GM21390 (cell line): ENCODE data around the gene NUP160.
"Not testable (repeated sequence)": the region's sequence is repeated elsewhere in the genome, so short reads cannot be mapped to it uniquely, and the experiment has no call there.

Source experiments
- ATAC-seq: cut with Tn5 transposase; IDR thresholded peaks from one replicate; pipeline ENCODE4 v1.9.1; 2021; ENCODE audit not compliant: unreplicated experiment

Gene NUP160

DNA sequence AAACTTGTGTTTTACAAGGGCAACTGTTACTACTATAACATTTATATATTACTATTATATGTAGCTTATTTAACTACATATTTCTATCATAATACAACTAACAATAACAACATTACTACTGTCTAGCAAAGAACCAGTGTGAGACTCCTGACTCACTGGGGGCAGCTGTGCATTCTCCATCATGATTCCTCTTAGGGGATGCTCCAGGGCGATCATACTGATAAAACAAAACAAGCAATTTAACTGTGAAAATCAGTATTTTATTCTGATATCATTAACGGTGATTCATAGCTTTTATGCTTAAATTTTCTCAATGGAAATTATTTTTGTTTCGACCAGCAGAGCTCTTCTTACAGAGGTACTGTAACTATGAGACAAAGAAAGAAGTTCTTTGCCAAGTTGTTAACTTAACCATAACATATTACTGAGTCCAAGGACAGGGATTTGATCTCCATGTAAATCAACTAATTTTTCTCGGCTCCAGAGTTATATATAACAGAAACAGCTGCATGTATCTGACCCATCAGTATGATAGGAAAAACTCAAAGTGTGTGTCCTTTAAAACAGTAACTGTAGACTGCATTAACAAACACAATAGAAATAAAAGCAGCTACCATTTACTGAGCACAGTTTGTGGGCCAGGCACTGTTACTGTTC is 56.2 kb downstream of the NUP160 start:
- ATAC-seq = no peak

DNA sequence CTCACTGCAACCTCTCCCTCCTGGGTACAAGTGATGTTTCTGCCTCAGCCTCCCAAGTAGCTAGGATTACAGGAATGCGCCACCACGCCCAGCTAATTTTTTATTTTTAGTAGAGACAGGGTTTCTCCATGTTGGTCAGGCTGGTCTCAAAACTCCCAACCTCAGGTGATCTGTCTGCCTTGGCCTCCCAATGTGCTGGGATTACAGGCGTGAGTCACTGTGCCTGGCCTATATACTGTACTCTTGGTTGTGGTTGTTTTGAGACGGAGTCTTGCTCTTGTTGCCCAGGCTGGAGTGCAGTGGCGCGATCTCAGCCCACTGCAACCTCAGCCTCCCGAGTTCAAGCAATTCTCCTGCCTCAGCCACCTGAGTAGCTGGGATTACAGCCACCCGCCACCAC is 58.1 kb downstream of the NUP160 start:
- not testable (repeated sequence) for ATAC-seq

DNA sequence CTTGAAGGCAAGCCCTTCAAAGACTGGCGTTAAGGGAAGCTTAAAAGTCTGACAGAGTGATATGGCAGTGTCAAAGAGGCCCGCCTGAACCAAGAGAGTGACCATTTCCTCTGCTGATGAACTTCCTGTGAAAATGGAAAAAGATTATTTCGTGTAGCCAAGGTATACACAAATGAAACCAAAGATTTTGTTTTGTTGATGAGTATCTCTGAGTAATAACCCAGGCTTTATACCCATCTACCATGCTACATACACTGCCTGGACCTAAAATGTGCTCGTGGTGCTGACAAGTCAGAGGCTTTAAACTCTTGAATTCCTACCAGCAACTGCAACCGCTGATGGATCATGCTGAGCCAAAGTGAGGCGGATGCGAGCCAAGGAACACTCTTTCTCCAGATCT is 60.0 kb downstream of the NUP160 start:
- no peak for ATAC-seq

DNA sequence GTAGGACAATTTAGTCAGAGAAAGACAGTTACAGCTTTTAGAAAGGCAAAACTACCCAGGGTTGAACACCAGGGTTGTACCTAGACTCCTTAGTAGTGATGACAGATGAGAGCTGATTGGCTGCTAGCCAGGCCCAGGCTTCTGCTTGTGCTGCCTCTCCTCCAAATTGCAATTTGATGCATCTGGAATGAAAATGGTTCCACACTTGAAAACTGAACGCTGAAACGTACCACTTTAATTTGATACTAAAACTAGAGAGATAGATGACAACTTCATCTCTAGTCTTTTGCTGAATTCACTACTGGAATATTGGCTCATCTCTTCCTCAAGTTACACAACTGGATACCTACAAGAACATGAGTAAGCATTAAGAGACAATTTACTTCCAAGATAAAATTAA is 61.8 kb downstream of the NUP160 start:
- ATAC-seq = no peak

DNA sequence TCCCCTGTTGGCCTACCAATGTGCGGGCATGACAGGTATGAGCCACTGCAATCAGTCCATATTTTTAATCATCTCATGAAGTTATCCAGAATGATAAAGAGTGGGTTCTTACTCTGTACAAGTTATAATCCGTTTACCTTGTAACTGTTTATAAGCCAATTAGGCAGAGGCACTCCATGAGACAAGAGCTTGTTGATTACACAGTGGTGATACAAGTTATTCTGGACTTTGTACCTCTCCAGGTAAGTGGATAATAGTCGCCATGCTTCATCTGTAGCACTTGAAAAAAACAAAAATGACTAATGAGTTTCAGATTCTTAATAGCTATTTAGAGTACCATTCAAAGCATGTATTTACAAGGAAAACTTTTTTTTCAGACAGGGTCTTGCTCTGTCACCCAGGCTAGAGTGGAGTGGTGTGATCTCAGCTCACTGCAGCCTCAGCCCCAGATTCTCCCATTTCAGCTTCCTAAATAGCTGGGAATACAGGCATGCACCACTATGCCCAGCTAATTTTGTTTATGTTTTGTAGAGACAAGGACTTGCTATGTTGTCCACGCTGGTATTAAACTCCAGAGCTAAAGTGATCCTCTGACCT is 63.3 kb downstream of the NUP160 start:
- ATAC-seq = no peak

DNA sequence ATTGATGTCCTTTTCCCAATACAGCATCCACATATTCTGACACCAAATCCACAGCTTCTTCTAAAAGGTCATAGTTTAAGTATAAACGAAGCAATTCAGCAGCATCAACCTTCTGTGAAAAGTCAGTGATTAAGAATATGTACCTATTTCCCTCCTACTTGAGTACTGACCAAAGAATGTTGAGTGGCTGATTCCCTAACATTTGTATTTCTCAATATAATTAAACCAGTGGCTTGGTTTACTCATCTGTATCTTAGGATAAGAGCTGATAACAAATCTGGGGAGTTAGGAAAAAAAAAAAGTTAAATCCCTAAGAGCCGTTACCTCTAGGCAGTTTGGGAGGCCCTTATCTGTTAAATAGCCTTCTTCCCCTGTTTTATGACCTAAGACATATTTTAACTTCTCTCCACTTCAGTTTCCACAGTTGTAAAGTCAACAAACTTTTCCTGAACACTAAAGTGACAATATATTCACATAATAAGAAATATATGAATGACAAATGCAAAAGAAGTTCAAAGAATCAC is 65.0 kb downstream of the NUP160 start:
- ATAC-seq = no peak

DNA sequence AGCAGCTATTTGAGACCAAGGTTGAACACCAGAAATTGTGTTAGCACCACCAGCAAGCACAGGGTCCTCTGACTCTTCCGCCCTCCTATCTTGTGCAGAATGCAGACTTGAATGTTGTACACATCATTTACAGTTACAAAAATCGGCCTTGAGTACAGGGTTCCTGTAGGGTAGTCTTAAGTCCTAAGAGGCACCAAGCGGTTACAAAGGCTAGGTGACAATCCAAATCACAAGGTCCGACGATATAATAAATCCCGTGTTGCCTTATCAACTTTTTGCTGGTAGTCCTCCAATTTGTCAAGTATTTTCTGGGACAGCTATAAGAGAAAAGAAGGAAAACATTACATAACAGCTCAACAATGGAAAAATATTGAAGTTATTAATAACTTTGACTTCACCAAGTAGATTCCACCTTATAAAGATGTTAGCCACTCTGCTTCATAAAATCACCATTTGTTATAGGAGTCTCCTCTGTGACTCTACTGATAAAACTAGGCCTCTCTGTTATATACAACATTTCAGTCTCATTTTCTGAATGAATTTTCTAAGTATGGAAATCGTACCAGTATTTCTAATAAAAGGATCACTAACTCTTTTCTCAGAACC is 69.2 kb downstream of the NUP160 start:
- ATAC-seq = no peak

DNA sequence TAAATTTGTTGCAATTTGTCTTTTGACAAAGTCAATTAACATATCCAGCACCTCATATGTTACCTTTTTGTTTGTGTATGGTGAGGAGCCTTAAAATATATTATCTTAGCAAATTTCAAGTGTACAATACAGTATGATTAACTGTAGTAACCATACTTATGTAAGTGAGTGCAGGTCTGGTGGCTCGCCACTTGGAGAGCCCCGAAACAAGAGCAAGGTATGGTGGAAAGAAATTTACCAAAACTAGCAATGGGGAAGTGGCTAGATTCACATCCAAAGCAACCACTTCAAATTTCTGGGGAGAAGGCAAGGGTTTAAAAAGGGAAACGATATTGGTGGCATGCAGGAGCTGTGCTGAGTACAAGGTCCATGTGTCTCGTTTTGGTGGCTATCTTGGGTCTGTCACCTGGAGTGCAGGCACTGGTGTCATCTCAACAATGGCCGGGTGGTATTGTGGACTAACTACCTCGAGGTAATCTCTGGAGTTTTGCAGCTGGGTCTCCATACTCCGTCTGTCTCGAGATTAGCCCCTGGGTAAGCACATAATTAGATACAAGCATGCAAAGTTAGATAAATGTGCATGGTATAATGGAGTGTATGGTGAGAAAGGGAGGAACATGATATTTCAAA is 72.8 kb downstream of the NUP160 start:
- no peak for ATAC-seq

DNA sequence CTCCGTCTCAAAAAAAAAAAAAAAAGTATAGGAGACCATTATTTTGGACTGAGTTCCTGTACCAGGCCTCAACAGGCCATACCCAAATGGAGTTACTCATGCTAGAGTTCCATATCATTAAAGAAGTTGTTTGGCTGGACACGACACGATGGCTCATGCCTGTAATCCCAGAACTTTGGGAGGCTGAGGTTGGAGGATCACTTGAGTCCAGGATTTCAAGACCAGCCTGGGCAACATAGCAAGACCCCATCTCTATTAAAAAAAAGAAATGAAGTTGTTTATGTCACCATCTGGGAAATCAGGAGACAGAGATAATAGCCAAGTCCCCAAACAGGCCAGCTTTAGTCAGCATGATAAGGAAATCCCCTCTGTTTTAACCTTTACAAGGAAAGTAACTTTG is 74.3 kb downstream of the NUP160 start:
- no peak for ATAC-seq

DNA sequence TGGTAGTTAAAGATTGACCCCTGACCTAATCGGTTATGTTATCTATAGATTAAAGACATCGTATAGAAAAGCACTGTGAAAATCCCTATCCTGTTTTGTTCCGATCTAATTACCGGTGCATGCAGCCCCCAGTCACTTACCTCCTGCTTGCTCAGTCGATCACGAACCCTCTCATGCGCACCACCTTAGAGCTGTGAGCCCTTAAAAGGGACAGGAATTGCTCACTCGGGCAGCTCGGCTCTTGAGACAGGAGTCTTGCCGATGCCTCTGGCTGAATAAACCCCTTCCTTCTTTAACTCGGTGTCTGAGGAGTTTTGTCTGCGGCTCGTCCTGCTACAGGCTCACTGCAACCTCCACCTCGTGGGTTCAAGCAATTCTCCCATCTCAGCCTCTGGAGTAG is 78.6 kb downstream of the NUP160 start:
- ATAC-seq = not testable (repeated sequence)

DNA sequence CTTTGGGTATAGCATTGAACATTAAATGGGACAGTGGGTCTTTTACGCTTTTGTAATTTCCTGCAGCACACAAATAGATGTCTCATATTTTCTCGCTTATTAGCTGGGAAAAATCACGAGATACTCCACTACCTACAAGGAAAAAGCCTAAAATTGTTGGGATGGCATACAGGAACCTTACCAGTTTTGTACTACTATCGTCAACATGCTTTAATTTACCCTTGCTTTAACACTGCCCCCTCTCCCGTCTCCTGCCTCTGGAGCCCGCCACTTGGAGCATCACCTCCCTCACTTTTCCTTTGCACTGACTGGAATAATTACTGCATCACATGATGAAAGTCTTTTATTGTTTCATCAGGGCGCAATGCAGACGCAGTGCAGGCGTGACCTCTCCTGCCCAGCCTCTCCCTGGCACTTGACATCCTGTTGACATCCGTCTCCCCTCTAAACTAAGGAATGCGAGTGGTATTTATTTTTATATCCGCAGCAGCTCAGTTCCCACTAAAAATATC is 80.0 kb downstream of the NUP160 start:
- no peak for ATAC-seq

DNA sequence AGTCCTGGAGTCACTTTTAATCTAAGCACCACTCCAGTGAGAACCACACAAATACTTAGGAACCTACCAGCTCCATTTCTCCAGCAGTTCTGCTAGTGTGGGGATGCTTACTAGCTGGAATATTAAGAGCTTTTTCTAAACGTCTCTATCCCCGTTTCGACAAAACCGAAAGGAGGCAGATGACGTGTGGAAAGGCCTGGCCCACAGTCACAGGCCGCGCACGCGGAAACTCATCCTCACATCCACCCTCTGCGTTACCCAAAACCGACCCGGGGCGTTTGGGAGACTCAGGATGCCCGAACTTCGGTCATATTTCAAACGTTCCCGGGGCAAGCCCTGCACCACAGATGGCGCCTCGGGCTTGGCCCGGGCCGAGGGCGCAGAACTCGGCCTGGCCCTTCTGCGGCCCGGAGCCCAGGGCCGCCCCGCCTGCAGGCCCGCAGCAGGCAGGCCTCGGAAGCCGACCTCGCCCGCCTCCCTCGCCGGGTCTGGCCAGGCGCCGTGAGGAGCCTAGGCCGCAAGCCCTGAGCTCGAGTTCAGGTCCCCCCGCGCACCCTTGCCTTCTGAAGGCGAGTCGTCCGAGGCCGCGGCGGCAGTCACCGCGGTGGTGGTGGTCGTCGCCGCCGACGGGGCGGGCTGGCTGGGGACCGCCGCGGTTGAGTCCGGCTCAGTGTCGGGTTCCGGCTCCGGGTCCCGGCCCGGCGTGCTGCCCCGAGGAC is 81.5 kb downstream of the NUP160 start:
- ATAC-seq = peak; percentile 42

DNA sequence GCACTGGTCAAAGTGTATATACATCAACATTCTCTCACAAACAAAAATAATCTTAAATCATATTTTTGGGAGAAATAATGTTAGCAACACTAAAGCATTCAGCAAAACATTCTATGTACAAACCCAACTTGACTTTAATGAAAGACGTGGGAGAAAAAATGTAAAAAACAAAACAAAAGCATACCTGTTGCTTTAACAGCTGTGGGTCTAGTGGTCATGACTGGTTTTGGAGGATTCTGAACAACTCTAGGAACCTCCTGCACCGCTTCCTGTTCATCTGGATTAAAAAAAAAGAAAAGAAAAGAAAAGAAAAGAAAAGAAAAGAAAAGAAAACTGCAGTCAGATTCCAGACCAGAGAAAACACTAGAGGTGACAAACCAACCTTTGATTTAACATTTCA is 83.1 kb downstream of the NUP160 start:
- no peak for ATAC-seq

DNA sequence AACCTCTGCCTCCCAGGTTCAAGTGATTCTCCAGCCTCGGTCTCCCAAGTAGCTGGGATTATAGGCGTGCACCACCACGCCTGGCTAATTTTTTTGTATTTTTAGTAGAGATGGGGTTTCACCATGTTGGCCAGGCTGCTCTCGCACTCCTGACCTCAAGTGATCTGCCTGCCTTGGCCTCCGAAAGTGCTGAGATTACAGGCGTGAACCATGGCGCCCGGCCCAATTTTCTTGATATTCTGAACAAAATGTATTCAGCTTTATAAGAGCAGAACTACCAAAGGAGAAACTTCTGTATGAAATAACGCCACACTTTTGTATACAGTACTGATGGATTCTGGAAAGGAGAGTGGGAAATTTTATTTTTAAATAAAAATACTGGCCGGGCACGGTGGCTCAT is 88.9 kb downstream of the NUP160 start:
- not testable (repeated sequence) for ATAC-seq

DNA sequence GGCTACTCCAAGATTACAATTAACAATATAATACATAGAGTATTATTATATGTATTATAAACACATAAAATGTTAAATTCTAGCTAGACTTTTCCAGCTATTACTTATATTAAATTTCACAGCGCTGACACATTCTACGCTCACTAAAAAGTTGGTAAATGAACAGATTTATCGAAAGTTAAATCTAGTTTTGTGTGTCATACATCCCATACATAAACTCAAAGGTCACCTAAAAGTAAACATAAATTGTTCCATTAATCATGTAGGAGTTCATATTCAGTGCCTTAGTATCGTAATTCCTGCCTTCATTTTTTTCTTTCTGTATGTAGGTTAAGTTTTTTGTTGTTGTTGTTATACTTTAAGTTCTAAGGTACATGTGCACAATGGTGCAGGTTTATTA is 91.9 kb downstream of the NUP160 start:
- no peak for ATAC-seq

DNA sequence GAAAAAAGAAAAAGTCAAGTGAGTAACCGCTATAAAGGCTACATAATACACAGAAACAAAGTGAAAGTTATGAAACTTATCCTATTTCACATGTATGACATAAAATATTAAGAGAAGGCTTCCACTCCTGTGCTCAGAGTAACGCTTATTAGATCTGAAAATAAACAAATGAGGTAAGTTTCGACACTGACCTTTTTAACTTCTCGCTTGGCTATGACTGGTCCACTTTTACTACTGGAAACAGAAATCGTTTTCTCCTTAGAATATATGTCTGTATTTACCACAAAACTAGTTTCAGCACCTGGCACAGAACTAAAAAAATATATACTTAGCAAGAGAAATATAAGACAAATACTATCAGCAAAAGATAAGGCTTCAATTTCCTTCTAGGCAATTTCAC is 97.4 kb downstream of the NUP160 start:
- ATAC-seq = no peak

DNA sequence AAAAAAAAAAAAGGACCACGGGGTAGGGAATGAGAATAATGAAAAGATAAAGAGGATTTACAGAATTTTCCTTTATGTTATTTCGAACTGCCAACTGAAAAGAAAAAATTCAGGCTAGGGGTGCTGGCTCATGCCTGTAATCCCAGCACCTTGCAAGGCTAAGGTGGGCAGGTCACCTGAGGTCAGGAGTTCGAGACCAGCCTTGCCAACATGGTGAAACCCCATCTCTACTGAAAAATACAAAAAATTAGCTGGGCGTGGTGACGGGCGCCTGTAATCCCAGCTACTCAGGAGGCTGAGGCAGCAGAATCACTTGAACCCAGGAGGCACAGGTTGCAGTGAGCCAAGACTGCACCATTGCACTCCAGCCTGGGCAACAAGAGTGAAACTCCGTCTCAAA is 105.7 kb downstream of the NUP160 start:
- not testable (repeated sequence) for ATAC-seq

DNA sequence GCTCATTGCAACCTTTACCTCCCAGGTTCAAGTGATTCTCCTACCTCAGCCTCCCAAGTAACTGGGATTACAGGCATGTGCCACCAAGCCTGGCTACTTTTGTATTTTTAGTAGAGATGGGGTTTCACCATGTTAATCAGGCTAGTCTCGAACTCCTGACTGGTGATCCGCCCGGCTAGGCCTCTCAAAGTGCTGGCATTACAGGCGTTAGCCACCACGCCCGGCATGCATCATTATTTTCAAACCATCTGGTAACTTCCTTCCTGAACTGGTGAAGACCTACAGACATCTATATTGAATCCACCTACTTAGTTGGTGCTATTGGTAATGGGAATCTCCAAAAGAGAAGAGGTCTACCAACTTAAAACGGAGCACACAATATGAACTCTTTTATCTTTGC is 110.3 kb downstream of the NUP160 start:
- ATAC-seq = not testable (repeated sequence)

DNA sequence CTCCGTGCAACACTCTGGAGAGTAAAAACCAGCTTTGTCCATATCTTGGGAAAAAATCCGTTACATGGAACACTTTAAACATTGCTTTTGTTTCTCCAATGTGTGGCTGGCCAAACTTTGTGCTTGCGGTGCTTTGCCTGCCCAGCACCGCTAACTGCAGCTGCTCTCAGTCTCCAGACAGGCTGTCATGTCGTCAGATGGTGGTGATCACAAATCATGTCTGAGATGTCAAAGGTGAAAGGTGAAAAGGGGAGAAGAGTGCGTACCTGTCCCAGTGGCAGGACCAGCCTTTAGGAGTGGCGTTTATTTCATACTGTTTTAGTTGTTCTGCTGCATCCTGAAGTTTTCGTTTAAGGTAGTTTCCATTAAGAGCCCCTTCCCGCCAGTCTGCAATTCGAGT is 115.9 kb downstream of the NUP160 start:
- no peak for ATAC-seq

DNA sequence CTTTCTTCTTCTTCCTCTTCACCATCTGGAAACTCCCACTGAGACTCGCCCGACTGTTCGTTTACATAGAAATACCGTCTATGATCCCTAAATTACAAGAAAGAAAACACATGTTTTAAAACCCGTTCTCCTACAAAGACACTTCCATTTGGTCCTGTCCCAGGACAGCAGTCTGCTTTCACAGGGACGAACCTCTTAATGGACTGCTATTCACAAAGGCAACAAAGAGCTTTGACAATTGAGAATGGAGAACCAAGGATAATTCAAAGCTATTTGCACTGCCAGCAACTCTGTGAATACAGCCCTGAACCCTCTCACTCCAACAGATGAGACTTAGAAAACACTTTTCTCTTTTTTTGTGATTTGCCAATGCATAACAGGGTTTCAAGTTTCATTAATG is 116.7 kb downstream of the NUP160 start:
- ATAC-seq = no peak
